LNCAP (cell line): ENCODE measurements around the gene TTLL11.
A peak's percentile ranks its signal among the peaks of the same experiment; 100 is the strongest.

Experiments
- CTCF ChIP-seq: fragments of 450-650 bp; IDR thresholded peaks from 2 replicates; pipeline ENCODE4 v1.5.1; 2017; ENCODE audit warnings: mild to moderate bottlenecking

The TTLL11 gene

GRCh38 chr9:122099271-122099869 is 6.3 kb upstream of the TTLL11 start:
- TF ChIP-seq CTCF, result peak; percentile 83

GRCh38 chr9:122097679-122098315 is 4.7 kb upstream of the TTLL11 start:
- no peak for TF ChIP-seq CTCF

- TF ChIP-seq CTCF, result no peak
Observed at GRCh38 chr9:122096620-122097415, 3.7 kb upstream of the TTLL11 start.

- TF ChIP-seq CTCF, result peak; percentile 80
Observed at GRCh38 chr9:122095010-122095767, 2.1 kb upstream of the TTLL11 start.

GRCh38 chr9:122091682-122092592 is 1.2 kb downstream of the TTLL11 start:
- no peak for TF ChIP-seq CTCF

- TF ChIP-seq CTCF, result no peak
Observed at GRCh38 chr9:122090981-122091380, 2.1 kb downstream of the TTLL11 start.
